GM21367 (cell line): ENCODE measurements around the gene HGFAC.

Experiments
- ATAC-seq: cut with Tn5 transposase; IDR thresholded peaks from one replicate; pipeline ENCODE4 v1.9.1; 2021; ENCODE audit not compliant: unreplicated experiment

Gene HGFAC

GRCh38 chr4:3472411-3473141, 30.8 kb downstream of the HGFAC start:
- ATAC-seq: no peak

- no peak for ATAC-seq
Observed at GRCh38 chr4:3473181-3473950, 31.6 kb downstream of the HGFAC start.

- ATAC-seq: no peak
Observed at GRCh38 chr4:3473996-3474765, 32.4 kb downstream of the HGFAC start.

- no peak for ATAC-seq
Observed at GRCh38 chr4:3475041-3475712, 33.4 kb downstream of the HGFAC start.

- no peak for ATAC-seq
Observed at GRCh38 chr4:3475713-3476260, 34.0 kb downstream of the HGFAC start.

- ATAC-seq: no peak
Observed at GRCh38 chr4:3476341-3476747, 34.6 kb downstream of the HGFAC start.

- ATAC-seq: no peak
Observed at GRCh38 chr4:3476936-3477749, 35.4 kb downstream of the HGFAC start.

- no peak for ATAC-seq
Observed at GRCh38 chr4:3477750-3478430, 36.1 kb downstream of the HGFAC start.

GRCh38 chr4:3478446-3479357, 36.9 kb downstream of the HGFAC start:
- no peak for ATAC-seq

- ATAC-seq: no peak
Observed at GRCh38 chr4:3479358-3480101, 37.8 kb downstream of the HGFAC start.

- peak; percentile 52 for ATAC-seq
Observed at GRCh38 chr4:3480528-3481112, 38.9 kb downstream of the HGFAC start.

GRCh38 chr4:3481113-3481531, 39.4 kb downstream of the HGFAC start:
- no peak for ATAC-seq

- ATAC-seq: no peak
Observed at GRCh38 chr4:3481783-3482393, 40.1 kb downstream of the HGFAC start.

GRCh38 chr4:3482707-3483106, 40.9 kb downstream of the HGFAC start:
- ATAC-seq: no peak

- ATAC-seq: no peak
Observed at GRCh38 chr4:3483471-3483921, 41.7 kb downstream of the HGFAC start.

GRCh38 chr4:3484057-3484973, 42.5 kb downstream of the HGFAC start:
- no peak for ATAC-seq
